ENCODE data around the gene PSKH1. TPM values are rescaled to one million over a fixed set of nuclear protein-coding genes. Genes with fewer than 3 reads are reported as not detected.

PSKH1 gene
- total RNA-seq, 2 experiments from 2014 or later, result 21.0 to 21.6 TPM

DNA sequence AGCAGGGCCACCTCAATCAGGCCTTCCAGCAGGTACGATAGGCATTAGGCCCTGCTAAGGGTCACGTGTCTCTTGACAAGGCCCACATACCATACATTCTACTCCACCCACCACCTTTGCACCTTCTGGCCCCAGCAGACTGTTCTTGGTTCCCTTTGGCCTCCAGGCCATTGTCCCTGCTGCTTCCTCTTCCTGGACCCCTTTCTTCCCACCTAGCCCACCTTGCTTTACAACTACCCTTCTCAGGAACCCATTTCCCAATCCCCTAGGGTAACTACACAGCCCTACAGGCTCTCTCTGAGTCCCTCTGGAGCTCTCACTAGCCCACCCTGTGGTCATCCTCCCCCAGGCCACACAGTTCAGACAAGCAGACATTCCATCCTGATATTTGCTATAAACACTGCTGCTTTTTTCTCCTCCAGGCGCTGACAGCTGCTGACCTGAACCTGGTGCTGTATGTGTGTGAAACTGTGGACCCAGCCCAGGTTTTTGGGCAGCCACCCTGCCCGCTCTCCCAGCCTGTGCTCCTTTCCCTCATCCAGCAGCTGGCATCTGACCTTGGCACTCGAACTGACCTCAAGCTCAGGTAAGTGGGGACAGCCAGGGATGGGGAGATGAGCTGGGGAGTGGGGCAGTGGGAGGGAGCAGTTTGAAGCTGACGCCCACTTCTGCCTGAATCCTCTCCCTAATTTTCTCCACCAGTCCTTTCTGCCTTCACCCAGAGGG is 9.7 kb upstream of the PSKH1 start:
- CTCF ChIA-PET, result interaction anchor here (0.9 to 3.9 kb wide), 39 partner anchors 9 to 211 kb away, joined by 3 to 38 read pairs (median 6); partner anchors contain the start of genes CTRL, EDC4, NFATC3 and NUTF2
- Mint-ChIP-seq H3K4me3 (no peak overlapping the region), H3K4me1 (no peaks in the 10 kb centered on the region), H3K9me3 (ENCODE audit: low read depth) (no peaks in the 10 kb centered on the region), H3K36me3 (peaks cover 28% of the 10 kb centered on the region), H3K27me3 (no peaks in the 10 kb centered on the region), H3K27ac (peak overlapping the region; percentile 46)
- ATAC-seq (peak; percentile 8), DNase-seq (no peak)

DNA sequence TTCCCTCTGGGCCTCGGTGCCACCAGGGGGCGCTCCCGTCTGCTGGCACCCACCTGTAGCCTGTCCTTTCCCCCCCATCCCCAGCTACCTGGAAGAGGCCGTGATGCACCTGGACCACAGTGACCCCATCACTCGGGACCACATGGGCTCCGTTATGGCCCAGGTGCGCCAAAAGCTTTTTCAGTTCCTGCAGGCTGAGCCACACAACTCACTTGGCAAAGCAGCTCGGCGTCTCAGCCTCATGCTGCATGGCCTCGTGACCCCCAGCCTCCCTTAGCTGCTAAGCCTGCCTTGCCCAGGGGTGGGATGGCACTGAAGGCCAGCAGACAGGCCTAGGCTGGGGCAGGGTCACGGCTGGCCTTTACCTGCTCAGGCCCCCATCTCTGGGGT is 9.2 kb upstream of the PSKH1 start:
- peak overlapping the region; percentile 46 for H3K27ac Mint-ChIP-seq
- DNase-seq, result peak; percentile 73
- H3K4me3 Mint-ChIP-seq, result no peak overlapping the region
- H3K27me3 Mint-ChIP-seq, result no peaks in the 10 kb centered on the region
- H3K36me3 Mint-ChIP-seq, result peaks cover 24% of the 10 kb centered on the region
- no peaks in the 10 kb centered on the region for H3K4me1 Mint-ChIP-seq
- H3K9me3 Mint-ChIP-seq (ENCODE audit: low read depth), result no peaks in the 10 kb centered on the region
- CTCF ChIA-PET, result interaction anchor here (0.8 to 3.9 kb wide), 39 partner anchors 9 to 211 kb away, joined by 3 to 38 read pairs (median 5); partner anchors contain the start of genes CTRL, EDC4, NFATC3 and NUTF2
- ATAC-seq, result peak; percentile 84

DNA sequence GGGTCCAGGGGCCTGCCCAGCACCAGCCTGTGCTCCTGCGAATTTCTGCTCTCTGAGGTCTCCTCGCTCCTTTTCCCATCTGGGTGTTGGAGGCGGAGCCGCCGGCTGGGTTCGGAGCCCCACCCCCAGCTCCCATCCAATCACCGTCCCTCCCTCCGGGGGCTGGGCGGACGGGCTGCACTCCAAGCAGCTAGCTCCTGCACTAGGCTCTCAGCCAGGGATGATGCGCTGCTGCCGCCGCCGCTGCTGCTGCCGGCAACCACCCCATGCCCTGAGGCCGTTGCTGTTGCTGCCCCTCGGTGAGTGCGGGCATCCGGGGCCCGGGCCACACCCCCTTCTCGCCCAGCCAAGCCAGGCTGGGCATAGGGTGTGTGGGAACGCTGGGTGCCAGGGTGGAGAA is 8.4 kb upstream of the PSKH1 start, which contains the start of gene NRN1L:
Gene NRN1L, plus strand, starts transcription at position 202 of the 400 bp plus-strand sequence. Its CDS starts 19 bp downstream, at position 221.
- DNase-seq (no peak), ATAC-seq (no peak)
- Mint-ChIP-seq H3K27me3 (no peaks in the 10 kb centered on the region), H3K4me1 (no peaks in the 10 kb centered on the region), H3K9me3 (ENCODE audit: low read depth) (no peaks in the 10 kb centered on the region), H3K27ac (peak within 1 kb of the TSS; percentile 46), H3K4me3 (no peak within 1 kb of the TSS), H3K36me3 (peaks cover 18% of the 10 kb centered on the region)
- CTCF ChIA-PET, result interaction anchor here (1.3 to 3.5 kb wide), 17 partner anchors 8 to 167 kb away, joined by 4 to 28 read pairs (median 12); partner anchors contain the start of genes CTRL, EDC4, PSKH1 and PSMB10

DNA sequence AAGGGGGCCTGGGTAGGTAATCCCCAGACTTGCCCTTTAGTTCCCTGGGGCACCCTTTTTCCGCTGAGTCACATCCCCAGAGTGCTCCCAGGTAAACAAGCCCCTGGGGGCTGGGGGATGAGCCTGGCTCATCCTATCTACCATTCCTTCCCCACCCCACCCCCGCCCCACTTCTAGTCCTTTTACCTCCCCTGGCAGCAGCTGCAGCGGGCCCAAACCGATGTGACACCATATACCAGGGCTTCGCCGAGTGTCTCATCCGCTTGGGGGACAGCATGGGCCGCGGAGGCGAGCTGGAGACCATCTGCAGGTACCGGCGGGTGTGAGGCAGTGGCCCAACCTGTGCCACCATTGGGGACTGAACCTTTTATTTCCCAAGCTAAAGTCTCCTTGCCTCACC is 7.5 kb upstream of the PSKH1 start:
- H3K4me1 Mint-ChIP-seq, result no peaks in the 10 kb centered on the region
- peaks cover 13% of the 10 kb centered on the region for H3K36me3 Mint-ChIP-seq
- DNase-seq (no peak), ATAC-seq (no peak)
- H3K27me3 Mint-ChIP-seq, result no peaks in the 10 kb centered on the region
- no peak overlapping the region for H3K4me3 Mint-ChIP-seq
- no peaks in the 10 kb centered on the region for H3K9me3 Mint-ChIP-seq (ENCODE audit: low read depth)
- H3K27ac Mint-ChIP-seq, result no peak overlapping the region
- CTCF ChIA-PET, result interaction anchor here (0.6 to 1.5 kb wide), 9 partner anchors 22 to 392 kb away, joined by 3 to 5 read pairs (median 3); partner anchors contain the start of gene PSMB10

DNA sequence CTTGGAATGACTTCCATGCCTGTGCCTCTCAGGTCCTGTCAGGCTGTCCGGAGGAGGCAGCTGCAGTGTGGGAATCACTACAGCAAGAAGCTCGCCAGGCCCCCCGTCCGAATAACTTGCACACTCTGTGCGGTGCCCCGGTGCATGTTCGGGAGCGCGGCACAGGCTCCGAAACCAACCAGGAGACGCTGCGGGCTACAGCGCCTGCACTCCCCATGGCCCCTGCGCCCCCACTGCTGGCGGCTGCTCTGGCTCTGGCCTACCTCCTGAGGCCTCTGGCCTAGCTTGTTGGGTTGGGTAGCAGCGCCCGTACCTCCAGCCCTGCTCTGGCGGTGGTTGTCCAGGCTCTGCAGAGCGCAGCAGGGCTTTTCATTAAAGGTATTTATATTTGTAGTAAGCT is 7.1 kb upstream of the PSKH1 start:
- Mint-ChIP-seq H3K27ac (no peak overlapping the region), H3K36me3 (peaks cover 13% of the 10 kb centered on the region), H3K4me3 (no peak overlapping the region), H3K27me3 (no peaks in the 10 kb centered on the region), H3K4me1 (no peaks in the 10 kb centered on the region), H3K9me3 (ENCODE audit: low read depth) (no peaks in the 10 kb centered on the region)
- CTCF ChIA-PET, result interaction anchor here (0.6 to 1.5 kb wide), 11 partner anchors 22 to 392 kb away, joined by 3 to 5 read pairs (median 3); partner anchors contain the start of gene PSMB10
- no peak for DNase-seq
- no peak for ATAC-seq

DNA sequence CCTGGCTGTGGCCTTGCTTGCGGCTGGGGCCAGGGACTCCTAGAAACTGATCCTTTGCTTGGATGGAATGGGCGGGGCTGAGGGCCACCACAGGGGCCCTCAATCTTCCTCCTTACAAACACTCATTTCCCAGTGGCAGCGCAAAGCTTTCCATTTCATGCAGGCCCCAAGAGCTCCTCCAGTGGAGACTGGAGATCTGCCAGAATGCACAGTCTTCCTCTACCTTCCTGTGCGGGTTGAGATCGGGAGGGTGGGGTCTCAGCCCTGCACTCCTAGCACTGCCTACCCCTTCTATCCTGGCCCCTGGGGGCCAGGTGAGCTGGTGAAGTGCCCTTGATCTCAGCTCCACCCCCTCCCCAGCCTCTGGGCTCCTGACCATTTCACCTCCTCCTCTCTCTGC is 6.7 kb upstream of the PSKH1 start:
- H3K9me3 Mint-ChIP-seq (ENCODE audit: low read depth), result no peaks in the 10 kb centered on the region
- no peak overlapping the region for H3K4me3 Mint-ChIP-seq
- peaks cover 13% of the 10 kb centered on the region for H3K36me3 Mint-ChIP-seq
- no peaks in the 10 kb centered on the region for H3K27me3 Mint-ChIP-seq
- ATAC-seq (no peak), DNase-seq (no peak)
- H3K4me1 Mint-ChIP-seq, result no peaks in the 10 kb centered on the region
- H3K27ac Mint-ChIP-seq, result no peak overlapping the region
- CTCF ChIA-PET, result interaction anchor here (0.8 to 1.7 kb wide), 11 partner anchors 23 to 365 kb away, joined by 3 to 5 read pairs (median 3); partner anchors contain the start of gene PSMB10

DNA sequence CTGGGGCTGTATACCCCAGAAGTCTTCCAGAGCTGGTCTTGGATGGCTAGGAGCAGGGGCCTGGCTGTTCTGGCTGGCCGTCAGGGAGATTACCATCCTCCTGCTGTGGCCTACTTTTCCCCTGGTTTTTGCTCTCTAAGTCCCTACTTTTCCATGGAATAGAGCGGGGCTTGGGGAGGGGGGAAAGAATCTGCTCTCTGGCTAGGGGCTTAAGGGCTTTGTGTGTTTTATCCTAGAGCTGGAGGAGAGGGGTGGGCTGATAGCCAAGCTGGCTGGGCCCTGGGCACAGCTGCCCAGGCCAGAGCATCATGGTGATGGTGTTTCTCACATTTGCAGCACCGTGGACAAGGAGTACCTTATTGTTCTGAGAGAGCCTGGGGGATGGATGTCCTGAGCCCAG is 4.7 kb upstream of the PSKH1 start:
- DNase-seq (no peak), ATAC-seq (no peak)
- peaks cover 9% of the 10 kb centered on the region for H3K36me3 Mint-ChIP-seq
- no peaks in the 10 kb centered on the region for H3K27me3 Mint-ChIP-seq
- no peak overlapping the region for H3K27ac Mint-ChIP-seq
- peaks cover 7% of the 10 kb centered on the region for H3K4me1 Mint-ChIP-seq
- no peak overlapping the region for H3K4me3 Mint-ChIP-seq
- CTCF ChIA-PET, result interaction anchor here (1.0 to 2.2 kb wide), 3 partner anchors 8 to 367 kb away, joined by 3 to 15 read pairs (median 3); no protein-coding TSS in a partner anchor
- H3K9me3 Mint-ChIP-seq (ENCODE audit: low read depth), result no peaks in the 10 kb centered on the region

DNA sequence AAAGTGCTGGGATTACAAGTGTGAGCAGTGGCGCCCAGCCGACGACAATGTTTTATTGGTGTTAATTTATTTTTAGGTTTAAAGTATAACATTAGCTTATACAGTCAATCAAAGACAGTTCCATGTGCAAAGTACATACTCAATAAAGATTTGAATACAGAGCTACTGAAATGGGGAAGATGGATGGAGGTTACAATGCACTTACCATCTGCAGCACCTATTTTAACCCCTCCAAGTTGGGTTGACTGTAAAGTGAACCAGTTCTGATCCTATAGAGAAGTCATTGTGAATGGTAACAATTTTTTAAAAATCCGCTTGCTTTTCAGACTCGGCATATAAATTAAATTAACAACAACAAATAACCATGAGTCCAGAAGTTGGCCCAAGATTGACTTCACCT is 679 bp upstream of the PSKH1 start:
- DNase-seq (no peak), ATAC-seq (no peak)
- Mint-ChIP-seq H3K36me3 (peaks cover 2% of the 10 kb centered on the region), H3K27me3 (no peaks in the 10 kb centered on the region), H3K27ac (peak overlapping the region; percentile 84), H3K4me3 (peak overlapping the region; percentile 95), H3K4me1 (peaks cover 22% of the 10 kb centered on the region), H3K9me3 (ENCODE audit: low read depth) (no peaks in the 10 kb centered on the region)
- CTCF ChIA-PET, result interaction anchor here (0.9 to 3.5 kb wide), 8 partner anchors 9 to 148 kb away, joined by 3 to 18 read pairs (median 3); partner anchors contain the start of genes DDX28 and DUS2

DNA sequence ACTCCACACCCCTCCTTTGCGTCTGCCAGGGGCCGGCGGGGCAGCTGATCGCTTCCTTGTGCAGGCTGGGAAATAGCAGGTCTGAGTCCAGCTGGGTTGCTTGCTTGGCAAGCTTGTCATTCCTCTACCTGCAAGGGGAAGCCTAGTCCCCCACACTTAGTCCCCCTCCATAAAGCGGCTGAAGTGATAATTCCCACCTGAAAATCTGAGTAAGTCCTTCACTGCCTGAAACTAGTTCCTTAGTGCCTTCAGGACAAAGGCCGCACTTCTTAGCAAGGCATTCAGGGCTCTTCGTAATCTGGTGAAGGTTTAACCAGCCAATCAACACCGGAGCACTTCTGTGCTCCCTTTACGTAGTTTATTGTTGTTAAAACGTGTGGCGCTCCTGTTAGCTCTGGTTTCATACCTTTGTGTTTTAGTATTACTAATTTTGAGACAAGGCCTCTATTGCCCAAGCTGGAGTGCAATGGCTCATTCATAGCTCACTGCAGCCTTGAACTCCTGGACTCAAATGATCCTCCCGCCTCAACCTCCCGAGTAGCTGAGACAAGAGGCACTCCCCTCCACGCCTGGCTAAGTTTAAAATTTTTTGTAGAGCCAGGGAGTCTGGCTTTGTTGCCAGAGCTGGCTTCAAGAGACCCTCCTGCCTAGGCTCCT is 817 bp downstream of the PSKH1 start:
- Mint-ChIP-seq H3K4me3 (peak overlapping the region; percentile 95), H3K27me3 (no peaks in the 10 kb centered on the region), H3K36me3 (peaks cover 2% of the 10 kb centered on the region), H3K27ac (peak overlapping the region; percentile 94), H3K4me1 (peaks cover 22% of the 10 kb centered on the region), H3K9me3 (ENCODE audit: low read depth) (no peaks in the 10 kb centered on the region)
- ATAC-seq, result no peak
- peak; percentile 54 for DNase-seq
- CTCF ChIA-PET, result interaction anchor here (0.8 to 3.5 kb wide), 6 partner anchors 10 to 77 kb away, joined by 3 to 18 read pairs (median 4); no protein-coding TSS in a partner anchor

DNA sequence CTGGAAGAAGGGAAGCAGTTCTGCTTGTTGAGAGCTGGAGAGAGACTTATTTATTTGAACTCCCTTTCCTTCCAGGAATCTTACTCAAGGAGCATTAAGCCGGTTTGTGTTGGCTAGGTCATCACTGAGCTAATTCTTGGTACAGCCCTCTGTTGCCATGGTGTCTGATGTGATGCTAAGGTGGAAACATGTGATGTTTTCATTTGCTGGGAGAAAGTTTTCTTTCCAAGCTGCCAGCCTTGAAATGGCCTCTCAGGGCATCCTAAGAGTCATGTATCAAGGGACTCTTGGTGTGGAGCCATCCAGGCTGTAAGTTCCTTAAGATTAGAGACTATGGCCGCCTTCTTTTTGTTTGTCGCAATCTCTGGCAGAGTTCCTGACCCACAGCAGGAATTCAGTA is 4.2 kb downstream of the PSKH1 start:
- Mint-ChIP-seq H3K36me3 (peaks cover 2% of the 10 kb centered on the region), H3K4me3 (no peak overlapping the region), H3K27ac (no peak overlapping the region), H3K4me1 (peaks cover 22% of the 10 kb centered on the region), H3K9me3 (ENCODE audit: low read depth) (no peaks in the 10 kb centered on the region), H3K27me3 (no peaks in the 10 kb centered on the region)
- DNase-seq (no peak), ATAC-seq (no peak)
- CTCF ChIA-PET, result interaction anchor here (1.2 to 2.1 kb wide), 4 partner anchors 13 to 144 kb away, joined by 3 to 7 read pairs (median 5); partner anchors contain the start of gene NRN1L

DNA sequence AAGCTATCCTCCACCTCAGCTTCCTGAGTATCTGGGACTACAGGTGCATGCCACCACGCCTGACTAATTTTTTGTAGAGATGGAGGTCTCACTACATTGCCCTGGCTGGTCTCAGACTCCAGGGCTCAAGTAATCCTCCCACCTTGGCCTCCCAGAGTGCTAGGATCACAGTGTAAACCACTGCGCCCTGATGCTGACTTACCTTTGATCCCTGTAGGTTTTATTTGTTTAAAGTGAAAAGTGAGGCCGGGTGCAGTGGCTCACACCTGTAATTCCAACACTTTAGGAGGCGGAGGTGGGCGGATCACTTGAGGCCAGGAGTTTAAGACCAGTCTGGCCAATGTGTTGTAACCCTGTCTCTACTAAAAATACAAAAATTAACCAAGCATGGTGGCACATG is 8.7 kb downstream of the PSKH1 start:
- no peak overlapping the region for H3K4me3 Mint-ChIP-seq
- no peaks in the 10 kb centered on the region for H3K27me3 Mint-ChIP-seq
- DNase-seq (no peak), ATAC-seq (no peak)
- no peaks in the 10 kb centered on the region for H3K9me3 Mint-ChIP-seq (ENCODE audit: low read depth)
- no peaks in the 10 kb centered on the region for H3K36me3 Mint-ChIP-seq
- no peak overlapping the region for H3K27ac Mint-ChIP-seq
- H3K4me1 Mint-ChIP-seq, result no peaks in the 10 kb centered on the region
- CTCF ChIA-PET, result interaction anchor here (1.6 to 1.7 kb wide), 2 partner anchors 18 to 85 kb away, joined by 4 to 6 read pairs; no protein-coding TSS in a partner anchor

DNA sequence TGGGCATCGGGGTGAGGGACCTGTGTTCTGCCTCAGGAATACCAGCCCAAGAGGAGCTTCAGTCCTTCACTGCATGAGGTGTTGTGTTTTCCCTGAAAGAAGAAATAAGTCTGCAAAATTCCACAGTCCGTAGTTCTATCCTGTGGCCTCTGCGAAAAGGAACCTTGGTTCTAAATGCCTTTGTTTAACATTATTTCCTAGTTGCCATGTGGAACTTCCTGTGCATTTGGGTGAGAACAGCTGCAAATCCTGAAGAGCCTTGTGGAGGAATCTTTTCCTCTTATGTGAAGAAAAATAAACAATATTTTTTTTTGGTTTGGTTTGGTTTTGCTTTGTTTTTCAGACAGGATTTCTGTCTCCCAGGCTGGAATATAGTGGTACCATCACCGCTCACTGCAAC is 9.8 kb downstream of the PSKH1 start:
- H3K4me1 Mint-ChIP-seq, result no peaks in the 10 kb centered on the region
- no peak for ATAC-seq
- CTCF ChIA-PET, result interaction anchor here (0.6 to 1.9 kb wide), 2 partner anchors 84 to 86 kb away, joined by 4 to 7 read pairs; no protein-coding TSS in a partner anchor
- no peaks in the 10 kb centered on the region for H3K27me3 Mint-ChIP-seq
- H3K9me3 Mint-ChIP-seq (ENCODE audit: low read depth), result no peaks in the 10 kb centered on the region
- DNase-seq, result no peak
- no peak overlapping the region for H3K27ac Mint-ChIP-seq
- H3K4me3 Mint-ChIP-seq, result no peak overlapping the region
- H3K36me3 Mint-ChIP-seq, result no peaks in the 10 kb centered on the region

Measured in activated CD8-positive, alpha-beta memory T cell treated with anti-CD3 and anti-CD28 coated beads, Interleukin-2, amount 10 ng/mL, durations not matched to agents 7 days and 5 days (primary cell).